Measurements from ENCODE around the gene OR56B1. TPM values are rescaled to one million over a fixed set of nuclear protein-coding genes. Genes with fewer than 3 reads are reported as not detected.

The OR56B1 gene
- total and polyA plus RNA-seq, 2 of the 8 experiments (the other 6 are each of a cell fraction or from before 2014, with no cell fraction given) = 0.20 TPM; not detected in 1

DNA sequence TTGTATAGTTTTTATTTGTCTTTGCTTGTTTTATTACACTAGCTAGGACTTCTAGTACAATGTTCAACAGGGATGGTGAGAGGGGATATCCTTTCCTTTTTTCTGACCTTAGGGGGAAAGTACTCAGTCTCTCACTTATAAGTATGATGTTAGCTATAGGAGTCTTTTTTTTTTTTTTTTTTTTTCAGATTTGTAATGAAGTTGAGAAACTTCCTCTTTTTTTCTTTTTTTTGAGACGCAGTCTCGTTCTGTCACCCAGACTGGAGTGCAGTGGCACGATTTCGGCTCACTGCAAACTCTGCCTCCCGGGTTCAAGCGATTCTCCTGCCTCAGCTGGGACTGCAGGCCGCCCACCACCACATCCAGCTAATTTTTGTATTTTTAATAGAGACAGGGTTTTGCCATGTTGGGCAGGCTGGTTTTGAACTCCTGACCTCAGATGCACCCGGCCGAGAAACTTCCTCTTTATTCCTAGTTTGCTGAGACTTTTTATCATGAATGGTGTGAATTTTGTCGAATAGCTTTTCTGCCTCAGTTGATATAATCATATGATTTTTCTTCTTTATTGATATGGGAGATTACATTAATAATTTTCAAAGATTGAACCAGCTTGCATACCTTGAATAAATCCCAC is 35.7 kb upstream of the OR56B1 start:
- H4K5ac ChIP-seq (ENCODE audit: insufficient read length, low read depth, low read length) = no peak overlapping the region
- POLR2A ChIA-PET (ENCODE audit: partially characterized antibody) = interaction anchor here (1.4 kb wide), 1 partner anchor 16 kb away, joined by 5 read pairs; the partner anchor contains the start of gene TRIM5
- H2AK5ac ChIP-seq (ENCODE audit: low read depth, low read length) = no peak overlapping the region
- TF ChIP-seq TAF7 (optimal IDR thresholded peaks at IDR 0.05; ENCODE audit: borderline replicate concordance, low read depth, low read length) (no peak), RXRA (IDR thresholded peaks at IDR 0.05; ENCODE audit: insufficient read depth, low read depth, low read length) (no peak), POLR2AphosphoS5 (IDR thresholded peaks at IDR 0.05; ENCODE audit: low read depth, low read length) (no peak), GABPA (IDR thresholded peaks at IDR 0.05; ENCODE audit: borderline replicate concordance, insufficient read depth, low read length) (no peak), CBX5 (IDR thresholded peaks at IDR 0.05; ENCODE audit: low read depth, low read length) (no peak), EGR1 (IDR thresholded peaks at IDR 0.05; ENCODE audit: borderline replicate concordance, low read depth, low read length) (no peak), CBX8 (IDR thresholded peaks at IDR 0.05; ENCODE audit: borderline replicate concordance, low read depth, low read length) (no peak), EZH2 (IDR thresholded peaks at IDR 0.05; ENCODE audit: low read depth, low read length, severe bottlenecking) (no peak), SIRT6 (IDR thresholded peaks at IDR 0.05; ENCODE audit: low read length) (no peak), CEBPB (IDR thresholded peaks at IDR 0.05; ENCODE audit: low read depth, low read length) (no peak), JUND (IDR thresholded peaks at IDR 0.05; ENCODE audit: low read length) (no peak), POU5F1 (IDR thresholded peaks at IDR 0.05; ENCODE audit: low read depth, low read length) (no peak), PHF8 (conservative IDR thresholded peaks at IDR 0.05; ENCODE audit: low read depth, low read length) (no peak), CTBP2 (IDR thresholded peaks at IDR 0.05; ENCODE audit: borderline replicate concordance, insufficient read depth, insufficient read length, low read length) (no peak)

More for the DNA sequence above, 35.7 kb upstream of the OR56B1 start:
- Histone ChIP-seq H4K91ac (replicated peaks; ENCODE audit: insufficient read length, low read length) (no peak overlapping the region), H3K79me1 (ENCODE audit: low read depth, low read length) (no peaks in the 10 kb centered on the region), H3K18ac (ENCODE audit: extremely low read depth, low read length) (no peak overlapping the region), H2BK120ac (replicated peaks; ENCODE audit: low read depth, low read length) (no peak overlapping the region), H3K56ac (replicated peaks; ENCODE audit: insufficient read length, low read depth, low read length) (no peak overlapping the region), H3K4ac (replicated peaks; ENCODE audit: insufficient read length, low read depth, low read length) (no peak overlapping the region), H2BK5ac (ENCODE audit: low read depth, low read length) (no peak overlapping the region), H3K23me2 (ENCODE audit: low read depth, low read length) (no peaks in the 10 kb centered on the region), H3K36me3 (ENCODE audit: control insufficient read depth in 2 of 4, insufficient read depth in 4 of 4, low read length in 3 of 4) (peaks cover 2 to 61% (median 38%) of the 10 kb centered on the region in 4 experiments), H2AFZ (ENCODE audit: low read length) (no peak overlapping the region), H4K20me1 (replicated peaks in 1 of 2; ENCODE audit: control insufficient read depth in 1 of 2, insufficient read depth in 2 of 2, low read length in 2 of 2) (peaks cover 0 to 3% of the 10 kb centered on the region in 2 experiments), H3K4me3 (ENCODE audit: extremely low read depth in 1 of 4, insufficient read depth in 2 of 4, low read depth in 3 of 4, low read length in 4 of 4) (no peak overlapping the region), H3K9me3 (ENCODE audit: insufficient read depth in 2 of 2, low read depth in 1 of 2, low read length in 1 of 2) (no peaks in the 10 kb centered on the region), H3K23ac (ENCODE audit: insufficient read length) (no peak overlapping the region), H4K8ac (ENCODE audit: extremely low read depth, insufficient read depth, low read length) (no peak overlapping the region), H3K9ac (replicated peaks in 1 of 4; ENCODE audit: extremely low read depth in 1 of 4, low read depth in 3 of 4, low read length in 3 of 4) (no peak overlapping the region), H3K79me2 (ENCODE audit: control insufficient read depth in 1 of 2, insufficient read depth in 2 of 2, low read length in 2 of 2) (peaks cover 0 to 3% of the 10 kb centered on the region in 2 experiments; a peak in 2 of 4 replicates), H2BK12ac (ENCODE audit: low read depth, low read length) (no peak overlapping the region), H3K14ac (ENCODE audit: insufficient read length) (no peak overlapping the region), H3K4me2 (ENCODE audit: insufficient read depth in 1 of 2, low read depth in 2 of 2, low read length in 2 of 2) (no peak overlapping the region), H3K27me3 (replicated peaks in 1 of 4; ENCODE audit: control insufficient read depth in 3 of 4, extremely low read depth in 1 of 4, insufficient read depth in 3 of 4, low read length in 3 of 4) (no peaks in the 10 kb centered on the region), H2BK20ac (ENCODE audit: low read length) (no peak overlapping the region), H3K4me1 (replicated peaks in 1 of 4; ENCODE audit: control insufficient read depth in 3 of 4, insufficient read depth in 4 of 4, low read length in 3 of 4) (no peaks in the 10 kb centered on the region), H2BK15ac (ENCODE audit: low read length) (no peak overlapping the region), H3K27ac (ENCODE audit: low read depth, low read length) (no peak overlapping the region)
- WGBS, 2 experiments (ENCODE audit: extremely low coverage in 1 of 2, insufficient coverage in 1 of 2, insufficient read length in 1 of 2, insufficient replicate concordance in 2 of 2, low coverage in 1 of 2, low lambda C conversion rate in 2 of 2, missing lambda C conversion rate in 1 of 2) = 94% methylated on average over 10 of the region's 10 CpGs; no CpG with 5 or more reads in 1 of the 2 experiments
- DNase-seq (ENCODE audit: low read depth in 1 of 2, low spot score in 2 of 2) (no peak), FAIRE-seq (no peak)
- CTCF ChIA-PET (ENCODE audit: partially characterized antibody) = interaction anchor here (0.6 to 3.9 kb wide), 3 partner anchors 11 to 53 kb away, joined by 3 to 17 read pairs (median 5); partner anchors contain the start of gene TRIM5

All from H1 (cell line).